Astrocyte (in vitro differentiated cells and primary cell): Measurements from ENCODE around the gene UMODL1. TPM values are rescaled to one million over a fixed set of nuclear protein-coding genes. Genes with fewer than 3 reads are reported as not detected.

ENCODE experiments used
- DNase-seq: peaks from one replicate; pipeline ENCODE4 v3.0.0-alpha.2; 2010; ENCODE audit warnings: low read depth
- FAIRE-seq: peaks from 2 replicates; lab custom pipeline; 2011; peaks lifted over from hg19 to GRCh38; lab: Jason Lieb, UNC
- H2AFZ ChIP-seq: 2 replicates; pipeline ENCODE4 v1.6.0; 2012; ENCODE audit warnings: low read depth, low read length, inconsistent platforms
- H3K27ac ChIP-seq: 2 replicates; pipeline ENCODE4 v1.5.1; 2011; ENCODE audit warnings: low read depth, low read length, inconsistent platforms
- H3K27me3 ChIP-seq: 2 replicates; pipeline ENCODE4 v1.6.0; 2011; ENCODE audit warnings: low read length, inconsistent platforms; ENCODE audit not compliant: insufficient read depth
- H3K36me3 ChIP-seq: 2 replicates; pipeline ENCODE4 v1.5.1; 2011; ENCODE audit warnings: low read length, inconsistent platforms; ENCODE audit not compliant: insufficient read depth
- H3K4me1 ChIP-seq: 2 replicates; pipeline ENCODE4 v1.5.1; 2011; ENCODE audit warnings: low read length, inconsistent platforms; ENCODE audit not compliant: insufficient read depth
- H3K4me2 ChIP-seq: 2 replicates; pipeline ENCODE4 v1.6.0; 2012; ENCODE audit warnings: low read length, inconsistent platforms
- H3K4me3 ChIP-seq: 2 replicates; pipeline ENCODE4 v1.5.1; 2011; ENCODE audit warnings: low read depth, mild to moderate bottlenecking, low read length, inconsistent platforms; ENCODE audit not compliant: insufficient read depth
- H3K79me2 ChIP-seq: 2 replicates; pipeline ENCODE4 v1.6.0; 2012; ENCODE audit warnings: mild to moderate bottlenecking, low read length, inconsistent platforms; ENCODE audit not compliant: insufficient read depth
- H3K9ac ChIP-seq: 2 replicates; pipeline ENCODE4 v1.6.0; 2012; ENCODE audit warnings: mild to moderate bottlenecking, low read length, inconsistent platforms
- H3K9me3 ChIP-seq: 2 replicates; pipeline ENCODE4 v1.5.1; 2012; ENCODE audit warnings: low read depth, mild to moderate bottlenecking, low read length, inconsistent platforms; ENCODE audit not compliant: insufficient read depth
- H4K20me1 ChIP-seq: 2 replicates; pipeline ENCODE4 v1.6.0; 2012; ENCODE audit warnings: low read length, inconsistent platforms; ENCODE audit not compliant: insufficient read depth
- H3K27ac Mint-ChIP-seq: one replicate; pipeline ENCODE4 v1.8.0; 2021; ENCODE audit warnings: mild to moderate bottlenecking, mixed read lengths; ENCODE audit not compliant: unreplicated experiment
- H3K27me3 Mint-ChIP-seq: one replicate; pipeline ENCODE4 v1.8.0; 2021; ENCODE audit warnings: low read depth, mixed read lengths; ENCODE audit not compliant: unreplicated experiment
- H3K36me3 Mint-ChIP-seq: one replicate; pipeline ENCODE4 v1.8.0; 2021; ENCODE audit warnings: low read depth, mixed read lengths; ENCODE audit not compliant: unreplicated experiment
- H3K4me1 Mint-ChIP-seq: one replicate; pipeline ENCODE4 v1.8.0; 2021; ENCODE audit warnings: low read depth, mixed read lengths; ENCODE audit not compliant: unreplicated experiment
- H3K4me3 Mint-ChIP-seq: one replicate; pipeline ENCODE4 v1.8.0; 2021; ENCODE audit warnings: mild to moderate bottlenecking, moderate library complexity, mixed read lengths; ENCODE audit not compliant: unreplicated experiment
- H3K9me3 Mint-ChIP-seq: one replicate; pipeline ENCODE4 v1.8.0; 2021; ENCODE audit warnings: mild to moderate bottlenecking, mixed read lengths; ENCODE audit not compliant: unreplicated experiment
- CTCF ChIP-seq: IDR thresholded peaks from 2 replicates; pipeline ENCODE4 v1.5.1; 2011; ENCODE audit warnings: low read depth, mild to moderate bottlenecking, inconsistent platforms, low read length, moderate library complexity; ENCODE audit not compliant: insufficient read depth
- EZH2 ChIP-seq: IDR thresholded peaks from 2 replicates; pipeline ENCODE4 v1.6.1; 2012; ENCODE audit warnings: mild to moderate bottlenecking, low read length, inconsistent platforms; ENCODE audit not compliant: insufficient read depth
- total RNA-seq: library from RNA; stranded (reverse); gene quantifications from 2 replicates; pipeline ENCODE4 v1.2.1, GENCODE V29; 2021

The UMODL1 gene
- total RNA-seq, 1 donor from 2014 or later = not detected

- Histone ChIP-seq H3K4me3 (no peak overlapping the region), H3K27ac (no peak overlapping the region), H3K27me3 (peaks cover 3% of the 10 kb centered on the region), H3K79me2 (no peaks in the 10 kb centered on the region), H2AFZ (no peak overlapping the region), H3K9me3 (no peaks in the 10 kb centered on the region), H3K4me2 (no peak overlapping the region), H3K9ac (no peak overlapping the region), H4K20me1 (no peaks in the 10 kb centered on the region), H3K36me3 (no peaks in the 10 kb centered on the region), H3K4me1 (no peaks in the 10 kb centered on the region)
- Mint-ChIP-seq H3K9me3 (peaks cover 2% of the 10 kb centered on the region), H3K36me3 (no peaks in the 10 kb centered on the region), H3K4me3 (no peak overlapping the region), H3K27me3 (peaks cover 43% of the 10 kb centered on the region), H3K27ac (no peak overlapping the region), H3K4me1 (no peaks in the 10 kb centered on the region)
- FAIRE-seq (no peak), DNase-seq (no peak)
- TF ChIP-seq CTCF = no peak
- TF ChIP-seq EZH2 = no peak
Observed at GRCh38 chr21:42142627-42143026, 71.5 kb downstream of the UMODL1 start.

DNA sequence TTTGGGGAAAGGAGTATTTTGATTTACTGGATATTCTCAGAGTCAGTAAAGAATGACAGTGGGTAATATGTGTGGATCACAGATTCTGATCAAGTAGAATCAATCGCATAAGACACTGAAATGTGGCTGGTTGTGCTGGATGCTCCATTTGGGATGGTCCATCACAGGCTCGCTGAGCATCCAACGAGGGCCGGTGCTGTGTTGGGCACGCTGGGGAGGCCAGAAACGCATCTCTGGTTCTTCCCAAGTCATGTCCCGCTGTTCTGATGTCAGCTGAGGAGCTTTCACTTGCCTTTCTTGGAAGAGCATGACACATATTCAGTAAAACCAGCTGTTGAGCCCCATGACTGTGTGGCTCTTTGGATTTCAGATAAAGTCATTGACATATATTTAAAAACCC is 72.0 kb downstream of the UMODL1 start:
- H3K9me3 Mint-ChIP-seq = peaks cover 6% of the 10 kb centered on the region
- no peak overlapping the region for H3K27ac Mint-ChIP-seq
- H3K4me3 Mint-ChIP-seq = no peak overlapping the region
- no peak overlapping the region for H3K27ac ChIP-seq
- H3K79me2 ChIP-seq = no peaks in the 10 kb centered on the region
- TF ChIP-seq EZH2 (no peak), CTCF (no peak)
- no peak overlapping the region for H2AFZ ChIP-seq
- H4K20me1 ChIP-seq = no peaks in the 10 kb centered on the region
- no peak overlapping the region for H3K4me2 ChIP-seq
- DNase-seq (no peak), FAIRE-seq (no peak)
- H3K27me3 Mint-ChIP-seq = peaks cover 48% of the 10 kb centered on the region
- H3K27me3 ChIP-seq = peaks cover 3% of the 10 kb centered on the region
- no peak overlapping the region for H3K9ac ChIP-seq
- no peaks in the 10 kb centered on the region for H3K36me3 Mint-ChIP-seq
- no peak overlapping the region for H3K4me3 ChIP-seq
- H3K9me3 ChIP-seq = no peaks in the 10 kb centered on the region
- no peaks in the 10 kb centered on the region for H3K4me1 Mint-ChIP-seq
- no peaks in the 10 kb centered on the region for H3K36me3 ChIP-seq
- no peaks in the 10 kb centered on the region for H3K4me1 ChIP-seq

DNA sequence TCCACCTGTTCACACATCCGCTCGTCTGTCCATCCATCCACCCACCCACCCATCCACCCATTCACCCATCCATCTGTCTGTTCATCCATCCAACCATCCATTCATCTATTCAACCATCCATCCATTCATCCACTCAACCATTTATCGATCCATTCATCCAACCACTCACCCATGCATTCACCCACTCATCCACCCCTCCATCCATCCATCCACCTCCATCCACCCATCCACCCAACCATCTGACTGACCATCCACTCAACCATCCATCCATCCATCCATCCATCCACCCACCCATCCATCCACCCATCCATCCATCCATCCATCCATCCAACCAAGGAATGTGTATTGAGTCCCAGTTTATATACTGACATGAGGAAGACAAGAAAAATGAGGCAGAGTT is 73.1 kb downstream of the UMODL1 start:
- FAIRE-seq = no peak
- no peak overlapping the region for H3K4me2 ChIP-seq
- H3K27ac ChIP-seq = no peak overlapping the region
- H3K36me3 ChIP-seq = no peaks in the 10 kb centered on the region
- TF ChIP-seq CTCF = no peak
- no peak for TF ChIP-seq EZH2
- H3K9me3 ChIP-seq = no peaks in the 10 kb centered on the region
- no peak for DNase-seq
- Mint-ChIP-seq H3K27ac (no peak overlapping the region), H3K36me3 (no peaks in the 10 kb centered on the region), H3K4me1 (no peaks in the 10 kb centered on the region), H3K27me3 (peaks cover 47% of the 10 kb centered on the region), H3K4me3 (no peak overlapping the region), H3K9me3 (peaks cover 6% of the 10 kb centered on the region)
- H4K20me1 ChIP-seq = no peaks in the 10 kb centered on the region
- no peak overlapping the region for H3K9ac ChIP-seq
- H2AFZ ChIP-seq = no peak overlapping the region
- H3K4me1 ChIP-seq = no peaks in the 10 kb centered on the region
- no peak overlapping the region for H3K4me3 ChIP-seq
- peaks cover 3% of the 10 kb centered on the region for H3K27me3 ChIP-seq
- H3K79me2 ChIP-seq = no peaks in the 10 kb centered on the region
